Lower leg skin (tissue), 4 donors: ENCODE measurements around the gene DENND11. TPM values are rescaled to one million over a fixed set of nuclear protein-coding genes. Genes with fewer than 3 reads are reported as not detected.

Source experiments
- DNase-seq, 2 donors: peaks; one replicate each; pipeline ENCODE4 v3.0.0-alpha.2; 2019; ENCODE audit warnings: low spot score in 2 of 2
- H3K4me3 ChIP-seq: fragments of 200-600 bp; sonication (generic); 2 replicates; pipeline ENCODE4 v1.5.1; 2017; ENCODE audit warnings: mild to moderate bottlenecking, low read depth; ENCODE audit not compliant: poor library complexity, severe bottlenecking
- CTCF ChIP-seq, 3 donors: fragments of 450-650 bp; IDR thresholded peaks; one replicate each; pipeline ENCODE4 v1.5.1; 2016; ENCODE audit warnings: antibody characterized with exemption in 3 of 3, mild to moderate bottlenecking in 3 of 3, moderate library complexity in 2 of 3
- POLR2A ChIP-seq, 2 donors: fragments of 450-650 bp; IDR thresholded peaks; one replicate each; pipeline ENCODE4 v1.6.1; 2016 to 2017; ENCODE audit warnings: antibody characterized with exemption in 2 of 2, mild to moderate bottlenecking in 1 of 2, moderate library complexity in 1 of 2
- WGBS, 2 donors: methylation state at CpG; one replicate each; pipeline ENCODE4 v1.1.5; 2018; 5-methylcytosine and 5-hydroxymethylcytosine counted together
- intact Hi-C: fragments of 100-400 bp; cut with DNase I; formaldehyde crosslinking; loops from one replicate; pipeline ENCODE4 v1.15.0; 2023; ENCODE audit warnings: low total_unique reads
- total RNA-seq, 4 donors: library from RNA; depleted of rRNA; stranded (reverse); fragments of >200 nt; gene quantifications; one replicate each; pipeline ENCODE4 v1.1.0, GENCODE V29; 2016

DENND11 gene
- total RNA-seq, 4 donors from 2014 or later = 11.6 to 15.8 (median 14.6) TPM

GRCh38 chr7:141700848-141701371 is 1.1 kb downstream of the DENND11 start:
- intact Hi-C loops = no loop called here
- no peak for TF ChIP-seq CTCF (IDR thresholded peaks at IDR 0.05)
- TF ChIP-seq POLR2A (IDR thresholded peaks at IDR 0.05) = no peak
- no peak for DNase-seq
- 10 to 13% methylated on average over 20 of the region's 20 CpGs for WGBS, 2 donors
- no peak overlapping the region for H3K4me3 ChIP-seq

DNA sequence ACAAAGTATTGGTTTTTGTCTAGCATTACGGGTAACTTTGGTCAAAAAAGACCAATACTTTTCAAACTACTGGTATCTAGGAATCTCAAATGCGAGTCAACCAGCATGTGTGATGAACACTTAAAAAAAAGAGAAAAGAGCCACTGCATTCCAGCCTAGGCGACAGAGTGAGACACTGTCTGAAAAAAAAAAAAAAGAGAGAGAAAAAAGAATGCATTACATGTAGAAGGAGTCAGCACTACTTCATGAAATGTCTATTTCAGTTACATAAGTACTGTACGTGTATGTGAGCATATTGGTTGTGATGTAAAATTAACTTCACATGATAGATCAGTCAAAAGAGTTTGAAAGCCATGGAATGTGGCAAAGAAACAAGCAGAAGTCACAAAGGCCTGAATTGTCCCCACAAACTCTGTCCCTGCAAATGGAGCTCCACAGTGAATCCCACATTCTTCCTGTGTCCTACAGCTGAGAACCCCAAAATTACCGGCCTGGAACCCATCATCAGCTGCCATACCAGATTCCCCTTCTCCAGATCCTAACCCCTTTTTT is 1.6 kb downstream of the DENND11 start:
- DNase-seq = no peak
- no peak for TF ChIP-seq CTCF (IDR thresholded peaks at IDR 0.05)
- TF ChIP-seq POLR2A (IDR thresholded peaks at IDR 0.05) = no peak
- intact Hi-C loops = no loop called here
- no peak overlapping the region for H3K4me3 ChIP-seq
- 56 to 60% methylated on average over 5 of the region's 5 CpGs for WGBS, 2 donors

DNA sequence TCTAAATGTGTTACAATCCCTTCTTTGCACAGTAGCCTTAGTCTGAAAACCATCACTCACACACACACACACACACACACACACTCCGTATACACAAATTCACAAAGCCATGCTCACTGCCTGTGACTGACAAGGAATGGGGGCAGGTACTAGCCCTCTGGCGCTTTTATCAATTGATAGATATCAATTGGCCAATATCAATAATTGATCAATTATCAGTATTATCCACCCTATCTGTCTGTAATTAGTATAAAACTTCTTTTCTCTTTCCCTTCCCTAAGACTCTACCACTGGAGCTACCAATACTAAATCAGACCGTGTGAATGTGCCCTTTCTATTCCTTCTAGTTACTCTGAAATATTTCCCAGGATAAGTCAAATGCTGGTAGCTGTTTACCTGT is 2.1 kb downstream of the DENND11 start:
- intact Hi-C loops = no loop called here
- no peak overlapping the region for H3K4me3 ChIP-seq
- no peak for DNase-seq
- WGBS, 2 donors = 73 to 78% methylated on average over 3 of the region's 3 CpGs
- TF ChIP-seq CTCF (IDR thresholded peaks at IDR 0.05) (no peak), POLR2A (IDR thresholded peaks at IDR 0.05) (no peak)

- intact Hi-C loops = no loop called here
- TF ChIP-seq POLR2A (IDR thresholded peaks at IDR 0.05) = no peak
- TF ChIP-seq CTCF (IDR thresholded peaks at IDR 0.05) = no peak
- no peak overlapping the region for H3K4me3 ChIP-seq
- WGBS, 2 donors = 80 to 87% methylated on average over 1 of the region's 1 CpG
- no peak for DNase-seq
Observed at GRCh38 chr7:141698247-141699015, 3.5 kb downstream of the DENND11 start.

GRCh38 chr7:141697211-141697871 is 4.6 kb downstream of the DENND11 start:
- no peak for DNase-seq
- H3K4me3 ChIP-seq = no peak overlapping the region
- 79 to 80% methylated on average over 10 of the region's 10 CpGs for WGBS, 2 donors
- intact Hi-C loops = no loop called here
- no peak for TF ChIP-seq POLR2A (IDR thresholded peaks at IDR 0.05)
- no peak for TF ChIP-seq CTCF (IDR thresholded peaks at IDR 0.05)
